ENCODE measurements around the gene MRPS9. TPM values are rescaled to one million over a fixed set of nuclear protein-coding genes. Genes with fewer than 3 reads are reported as not detected.

The MRPS9 gene
- total and polyA plus RNA-seq, 2 experiments from 2014 or later, result 64.7 to 78.9 TPM

DNA sequence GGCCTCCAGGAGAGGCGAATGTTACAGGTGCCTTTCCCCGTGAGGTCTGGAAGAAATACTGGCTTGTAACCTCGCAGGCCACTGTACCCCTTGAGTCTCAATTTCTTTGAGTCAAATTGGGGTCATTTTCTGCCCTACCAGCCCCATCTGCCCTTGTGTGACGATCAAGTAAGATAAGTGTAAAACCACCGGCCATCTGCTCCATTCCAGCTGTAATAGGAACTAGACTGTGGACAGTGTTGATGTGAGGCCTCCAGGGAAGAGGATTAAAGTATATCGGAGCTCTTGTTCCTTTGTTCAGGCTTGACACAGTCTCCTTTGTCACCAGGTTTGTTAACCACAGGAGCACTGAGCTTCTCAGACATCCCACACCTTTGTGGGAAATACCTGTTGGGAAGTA lies 65.6 kb downstream of the MRPS9 start (continued):
- TF ChIP-seq, protein P1, sequence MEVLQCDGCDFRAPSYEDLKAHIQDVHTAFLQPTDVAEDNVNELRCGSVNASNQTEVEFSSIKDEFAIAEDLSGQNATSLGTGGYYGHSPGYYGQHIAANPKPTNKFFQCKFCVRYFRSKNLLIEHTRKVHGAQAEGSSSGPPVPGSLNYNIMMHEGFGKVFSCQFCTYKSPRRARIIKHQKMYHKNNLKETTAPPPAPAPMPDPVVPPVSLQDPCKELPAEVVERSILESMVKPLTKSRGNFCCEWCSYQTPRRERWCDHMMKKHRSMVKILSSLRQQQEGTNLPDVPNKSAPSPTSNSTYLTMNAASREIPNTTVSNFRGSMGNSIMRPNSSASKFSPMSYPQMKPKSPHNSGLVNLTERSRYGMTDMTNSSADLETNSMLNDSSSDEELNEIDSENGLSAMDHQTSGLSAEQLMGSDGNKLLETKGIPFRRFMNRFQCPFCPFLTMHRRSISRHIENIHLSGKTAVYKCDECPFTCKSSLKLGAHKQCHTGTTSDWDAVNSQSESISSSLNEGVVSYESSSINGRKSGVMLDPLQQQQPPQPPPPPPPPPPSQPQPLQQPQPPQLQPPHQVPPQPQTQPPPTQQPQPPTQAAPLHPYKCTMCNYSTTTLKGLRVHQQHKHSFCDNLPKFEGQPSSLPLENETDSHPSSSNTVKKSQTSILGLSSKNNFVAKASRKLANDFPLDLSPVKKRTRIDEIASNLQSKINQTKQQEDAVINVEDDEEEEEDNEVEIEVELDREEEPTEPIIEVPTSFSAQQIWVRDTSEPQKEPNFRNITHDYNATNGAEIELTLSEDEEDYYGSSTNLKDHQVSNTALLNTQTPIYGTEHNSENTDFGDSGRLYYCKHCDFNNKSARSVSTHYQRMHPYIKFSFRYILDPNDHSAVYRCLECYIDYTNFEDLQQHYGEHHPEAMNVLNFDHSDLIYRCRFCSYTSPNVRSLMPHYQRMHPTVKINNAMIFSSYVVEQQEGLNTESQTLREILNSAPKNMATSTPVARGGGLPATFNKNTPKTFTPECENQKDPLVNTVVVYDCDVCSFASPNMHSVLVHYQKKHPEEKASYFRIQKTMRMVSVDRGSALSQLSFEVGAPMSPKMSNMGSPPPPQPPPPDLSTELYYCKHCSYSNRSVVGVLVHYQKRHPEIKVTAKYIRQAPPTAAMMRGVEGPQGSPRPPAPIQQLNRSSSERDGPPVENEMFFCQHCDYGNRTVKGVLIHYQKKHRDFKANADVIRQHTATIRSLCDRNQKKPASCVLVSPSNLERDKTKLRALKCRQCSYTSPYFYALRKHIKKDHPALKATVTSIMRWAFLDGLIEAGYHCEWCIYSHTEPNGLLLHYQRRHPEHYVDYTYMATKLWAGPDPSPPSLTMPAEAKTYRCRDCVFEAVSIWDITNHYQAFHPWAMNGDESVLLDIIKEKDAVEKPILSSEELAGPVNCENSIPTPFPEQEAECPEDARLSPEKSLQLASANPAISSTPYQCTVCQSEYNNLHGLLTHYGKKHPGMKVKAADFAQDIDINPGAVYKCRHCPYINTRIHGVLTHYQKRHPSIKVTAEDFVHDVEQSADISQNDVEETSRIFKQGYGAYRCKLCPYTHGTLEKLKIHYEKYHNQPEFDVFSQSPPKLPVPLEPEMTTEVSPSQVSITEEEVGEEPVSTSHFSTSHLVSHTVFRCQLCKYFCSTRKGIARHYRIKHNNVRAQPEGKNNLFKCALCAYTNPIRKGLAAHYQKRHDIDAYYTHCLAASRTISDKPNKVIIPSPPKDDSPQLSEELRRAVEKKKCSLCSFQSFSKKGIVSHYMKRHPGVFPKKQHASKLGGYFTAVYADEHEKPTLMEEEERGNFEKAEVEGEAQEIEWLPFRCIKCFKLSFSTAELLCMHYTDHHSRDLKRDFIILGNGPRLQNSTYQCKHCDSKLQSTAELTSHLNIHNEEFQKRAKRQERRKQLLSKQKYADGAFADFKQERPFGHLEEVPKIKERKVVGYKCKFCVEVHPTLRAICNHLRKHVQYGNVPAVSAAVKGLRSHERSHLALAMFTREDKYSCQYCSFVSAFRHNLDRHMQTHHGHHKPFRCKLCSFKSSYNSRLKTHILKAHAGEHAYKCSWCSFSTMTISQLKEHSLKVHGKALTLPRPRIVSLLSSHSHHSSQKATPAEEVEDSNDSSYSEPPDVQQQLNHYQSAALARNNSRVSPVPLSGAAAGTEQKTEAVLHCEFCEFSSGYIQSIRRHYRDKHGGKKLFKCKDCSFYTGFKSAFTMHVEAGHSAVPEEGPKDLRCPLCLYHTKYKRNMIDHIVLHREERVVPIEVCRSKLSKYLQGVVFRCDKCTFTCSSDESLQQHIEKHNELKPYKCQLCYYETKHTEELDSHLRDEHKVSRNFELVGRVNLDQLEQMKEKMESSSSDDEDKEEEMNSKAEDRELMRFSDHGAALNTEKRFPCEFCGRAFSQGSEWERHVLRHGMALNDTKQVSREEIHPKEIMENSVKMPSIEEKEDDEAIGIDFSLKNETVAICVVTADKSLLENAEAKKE (CRISPR knock-in tag; IDR thresholded peaks at IDR 0.05), result no peak
- TF ChIP-seq CREB1 (CRISPR knock-in tag; IDR thresholded peaks at IDR 0.05; ENCODE audit: low read depth) (no peak), STAT1 (IDR thresholded peaks at IDR 0.05; ENCODE audit: unreplicated experiment) (no peak), POLR2AphosphoS5 (IDR thresholded peaks at IDR 0.05; ENCODE audit: low read depth) (no peak), ZNF114 (CRISPR knock-in tag; IDR thresholded peaks at IDR 0.05) (no peak), NANOG (IDR thresholded peaks at IDR 0.05; ENCODE audit: borderline replicate concordance) (no peak)

DNA sequence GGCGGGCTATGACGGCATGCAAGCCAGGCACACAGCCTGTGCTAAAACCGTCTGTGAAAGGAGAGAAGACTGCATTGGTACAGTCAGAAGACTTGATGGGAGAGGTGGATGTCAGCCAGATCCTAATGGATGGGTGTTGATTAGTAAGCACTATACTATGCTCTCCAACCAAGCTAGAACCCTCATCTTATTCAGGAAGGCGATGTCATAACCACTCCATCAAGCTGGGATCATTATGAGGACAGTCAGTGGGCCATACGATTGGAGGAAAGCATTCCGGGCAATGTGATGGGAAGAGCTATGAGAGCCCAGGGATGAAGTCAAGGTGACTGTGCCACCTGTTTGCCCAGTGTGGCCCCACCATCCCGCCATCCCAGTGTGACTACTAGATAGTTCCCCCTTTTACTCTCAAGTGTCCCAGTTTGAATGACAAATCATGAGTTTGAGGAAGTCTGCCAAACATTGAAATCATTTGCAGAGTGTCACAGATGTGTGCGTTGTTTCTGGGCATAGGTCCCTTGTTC lies 66.4 kb downstream of the MRPS9 start:
- Mint-ChIP-seq H3K4me3 (no peak overlapping the region), H3K4me1 (peaks cover 36% of the 10 kb centered on the region), H3K9me3 (no peaks in the 10 kb centered on the region), H3K27me3 (ENCODE audit: insufficient read depth, low read depth, poor library complexity) (peaks cover 13% of the 10 kb centered on the region), H3K36me3 (ENCODE audit: low read depth) (peaks cover 24% of the 10 kb centered on the region), H3K27ac (no peak overlapping the region)
- Histone ChIP-seq H2AFZ (no peak overlapping the region), H3K4me1 (ENCODE audit: insufficient read depth) (peaks cover 21% of the 10 kb centered on the region), H4K20me1 (replicated peaks; ENCODE audit: insufficient read depth) (no peaks in the 10 kb centered on the region), H3K27me3 (ENCODE audit: insufficient read depth) (no peaks in the 10 kb centered on the region), H3K4me3 (no peak overlapping the region), H3K27ac (ENCODE audit: low read depth) (no peak overlapping the region), H3K9me2 (ENCODE audit: insufficient read depth) (no peaks in the 10 kb centered on the region), H3K79me2 (replicated peaks; ENCODE audit: insufficient read depth) (no peaks in the 10 kb centered on the region), H3K36me3 (ENCODE audit: insufficient read depth) (0 out of 2 replicates have a peak, but pooled peaks cover 6% of the 10 kb centered on the region), H3K4me2 (no peak overlapping the region), H3F3A (replicated peaks; ENCODE audit: low read depth) (no peaks in the 10 kb centered on the region)
- no peak for DNase-seq (ENCODE audit: low spot score)
- no peak for TF ChIP-seq POLR2AphosphoS5 (IDR thresholded peaks at IDR 0.05; ENCODE audit: low read depth)
- no peak for TF ChIP-seq STAT1 (IDR thresholded peaks at IDR 0.05; ENCODE audit: unreplicated experiment)
- TF ChIP-seq, protein P2, sequence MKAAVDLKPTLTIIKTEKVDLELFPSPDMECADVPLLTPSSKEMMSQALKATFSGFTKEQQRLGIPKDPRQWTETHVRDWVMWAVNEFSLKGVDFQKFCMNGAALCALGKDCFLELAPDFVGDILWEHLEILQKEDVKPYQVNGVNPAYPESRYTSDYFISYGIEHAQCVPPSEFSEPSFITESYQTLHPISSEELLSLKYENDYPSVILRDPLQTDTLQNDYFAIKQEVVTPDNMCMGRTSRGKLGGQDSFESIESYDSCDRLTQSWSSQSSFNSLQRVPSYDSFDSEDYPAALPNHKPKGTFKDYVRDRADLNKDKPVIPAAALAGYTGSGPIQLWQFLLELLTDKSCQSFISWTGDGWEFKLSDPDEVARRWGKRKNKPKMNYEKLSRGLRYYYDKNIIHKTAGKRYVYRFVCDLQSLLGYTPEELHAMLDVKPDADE (IDR thresholded peaks at IDR 0.05), result no peak
- no peak for TF ChIP-seq ZNF331 (CRISPR knock-in tag; IDR thresholded peaks at IDR 0.05; ENCODE audit: low read depth)
- no peak for TF ChIP-seq EZH2phosphoT487 (IDR thresholded peaks at IDR 0.05; ENCODE audit: unreplicated experiment)
- TF ChIP-seq JUNB (IDR thresholded peaks at IDR 0.05; ENCODE audit: unreplicated experiment), result no peak
- TF ChIP-seq NANOG (IDR thresholded peaks at IDR 0.05; ENCODE audit: borderline replicate concordance), result no peak
- TF ChIP-seq, protein P3, sequence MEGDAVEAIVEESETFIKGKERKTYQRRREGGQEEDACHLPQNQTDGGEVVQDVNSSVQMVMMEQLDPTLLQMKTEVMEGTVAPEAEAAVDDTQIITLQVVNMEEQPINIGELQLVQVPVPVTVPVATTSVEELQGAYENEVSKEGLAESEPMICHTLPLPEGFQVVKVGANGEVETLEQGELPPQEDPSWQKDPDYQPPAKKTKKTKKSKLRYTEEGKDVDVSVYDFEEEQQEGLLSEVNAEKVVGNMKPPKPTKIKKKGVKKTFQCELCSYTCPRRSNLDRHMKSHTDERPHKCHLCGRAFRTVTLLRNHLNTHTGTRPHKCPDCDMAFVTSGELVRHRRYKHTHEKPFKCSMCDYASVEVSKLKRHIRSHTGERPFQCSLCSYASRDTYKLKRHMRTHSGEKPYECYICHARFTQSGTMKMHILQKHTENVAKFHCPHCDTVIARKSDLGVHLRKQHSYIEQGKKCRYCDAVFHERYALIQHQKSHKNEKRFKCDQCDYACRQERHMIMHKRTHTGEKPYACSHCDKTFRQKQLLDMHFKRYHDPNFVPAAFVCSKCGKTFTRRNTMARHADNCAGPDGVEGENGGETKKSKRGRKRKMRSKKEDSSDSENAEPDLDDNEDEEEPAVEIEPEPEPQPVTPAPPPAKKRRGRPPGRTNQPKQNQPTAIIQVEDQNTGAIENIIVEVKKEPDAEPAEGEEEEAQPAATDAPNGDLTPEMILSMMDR (conservative IDR thresholded peaks at IDR 0.05; ENCODE audit: low read depth in 2 of 2), result no peak
- TF ChIP-seq EZH2 (IDR thresholded peaks at IDR 0.05; ENCODE audit: low read depth, unreplicated experiment), result no peak
- TF ChIP-seq, protein P4, sequence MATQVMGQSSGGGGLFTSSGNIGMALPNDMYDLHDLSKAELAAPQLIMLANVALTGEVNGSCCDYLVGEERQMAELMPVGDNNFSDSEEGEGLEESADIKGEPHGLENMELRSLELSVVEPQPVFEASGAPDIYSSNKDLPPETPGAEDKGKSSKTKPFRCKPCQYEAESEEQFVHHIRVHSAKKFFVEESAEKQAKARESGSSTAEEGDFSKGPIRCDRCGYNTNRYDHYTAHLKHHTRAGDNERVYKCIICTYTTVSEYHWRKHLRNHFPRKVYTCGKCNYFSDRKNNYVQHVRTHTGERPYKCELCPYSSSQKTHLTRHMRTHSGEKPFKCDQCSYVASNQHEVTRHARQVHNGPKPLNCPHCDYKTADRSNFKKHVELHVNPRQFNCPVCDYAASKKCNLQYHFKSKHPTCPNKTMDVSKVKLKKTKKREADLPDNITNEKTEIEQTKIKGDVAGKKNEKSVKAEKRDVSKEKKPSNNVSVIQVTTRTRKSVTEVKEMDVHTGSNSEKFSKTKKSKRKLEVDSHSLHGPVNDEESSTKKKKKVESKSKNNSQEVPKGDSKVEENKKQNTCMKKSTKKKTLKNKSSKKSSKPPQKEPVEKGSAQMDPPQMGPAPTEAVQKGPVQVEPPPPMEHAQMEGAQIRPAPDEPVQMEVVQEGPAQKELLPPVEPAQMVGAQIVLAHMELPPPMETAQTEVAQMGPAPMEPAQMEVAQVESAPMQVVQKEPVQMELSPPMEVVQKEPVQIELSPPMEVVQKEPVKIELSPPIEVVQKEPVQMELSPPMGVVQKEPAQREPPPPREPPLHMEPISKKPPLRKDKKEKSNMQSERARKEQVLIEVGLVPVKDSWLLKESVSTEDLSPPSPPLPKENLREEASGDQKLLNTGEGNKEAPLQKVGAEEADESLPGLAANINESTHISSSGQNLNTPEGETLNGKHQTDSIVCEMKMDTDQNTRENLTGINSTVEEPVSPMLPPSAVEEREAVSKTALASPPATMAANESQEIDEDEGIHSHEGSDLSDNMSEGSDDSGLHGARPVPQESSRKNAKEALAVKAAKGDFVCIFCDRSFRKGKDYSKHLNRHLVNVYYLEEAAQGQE (IDR thresholded peaks at IDR 0.05; ENCODE audit: unreplicated experiment), result no peak
- no peak for ATAC-seq

Data from GM23338 (cell line).